Aorta (tissue), 5 donors: ENCODE results near the gene CKMT2. TPM values are rescaled to one million over a fixed set of nuclear protein-coding genes. Genes with fewer than 3 reads are reported as not detected.

Source experiments
- ATAC-seq: fragments of 200-7000 bp; cut with Tn5 transposase; one replicate; pipeline ENCODE4 v1.9.1; 2022; ENCODE audit warnings: moderate library complexity; ENCODE audit not compliant: low FRiP score
- DNase-seq, 2 donors: peaks; one replicate each; pipeline ENCODE4 v3.0.0-alpha.2; 2020
- H3K27ac ChIP-seq, 2 donors: one replicate each; pipeline ENCODE4 v1.5.1; 2013; ENCODE audit warnings: low read length in 2 of 2, mild to moderate bottlenecking in 2 of 2, moderate library complexity in 2 of 2, control low read depth in 1 of 2, inconsistent platforms in 1 of 2, low read depth in 1 of 2
- H3K27me3 ChIP-seq, 2 donors: one replicate each; pipeline ENCODE4 v1.6.1; 2013; ENCODE audit warnings: control low read depth in 1 of 2, low read length in 1 of 2, mild to moderate bottlenecking in 1 of 2, moderate library complexity in 1 of 2; ENCODE audit not compliant: insufficient read depth in 2 of 2, control insufficient read depth in 1 of 2
- H3K36me3 ChIP-seq, 2 donors: one replicate each; pipeline ENCODE4 v1.6.1; 2013; ENCODE audit warnings: control low read depth in 1 of 2, low read length in 1 of 2, mild to moderate bottlenecking in 1 of 2; ENCODE audit not compliant: insufficient read depth in 2 of 2, control insufficient read depth in 1 of 2
- H3K4me1 ChIP-seq, 2 donors: one replicate each; pipeline ENCODE4 v1.6.1; 2013; ENCODE audit warnings: low read length in 2 of 2, control low read depth in 1 of 2, mild to moderate bottlenecking in 1 of 2, moderate library complexity in 1 of 2; ENCODE audit not compliant: insufficient read depth in 2 of 2, control insufficient read depth in 1 of 2
- H3K4me3 ChIP-seq, 2 donors: one replicate each; pipeline ENCODE4 v1.5.1; 2013; ENCODE audit warnings: low read length in 2 of 2, control low read depth in 1 of 2, mild to moderate bottlenecking in 1 of 2
- H3K9me3 ChIP-seq: one replicate; pipeline ENCODE4 v1.6.1; 2013; ENCODE audit warnings: mild to moderate bottlenecking, low read length; ENCODE audit not compliant: control insufficient read depth
- WGBS, 2 donors: extraction: QIAGEN DNeasy Blood & Tissue Kit; methylation state at CpG; one replicate each; pipeline ENCODE4 v1.1.7; 2013; 5-methylcytosine and 5-hydroxymethylcytosine counted together
- intact Hi-C, 2 donors: fragments of 100-400 bp; cut with DNase I; formaldehyde crosslinking; loops; one replicate each; pipeline versions ENCODE4 v1.14.2 to v1.15.0; 2022
- polyA plus RNA-seq, 2 donors: library from polyadenylated mRNA; stranded (reverse); fragments of 200-250 nt; gene quantifications; one replicate each; pipeline ENCODE4 v1.2.3, GENCODE V29; 2013
- total RNA-seq, 2 donors: library from RNA; stranded (reverse); fragmentation: NEBNext Ultra II Directional; extraction: Animal tissue kit (Norgen Biotek cat#: 25700); gene quantifications; one replicate each; pipeline ENCODE4 v1.2.1, GENCODE V29; 2021
- donor health status: healthy with polysubstance abuse.
- donor health status: Bipolar disorder and iron deficiency.
- donor health status: DM: no; HTN: no; CAD: no.
- donor health status: DM: no; HTN: no; CAD: no.
- donor health status: DM: yes; HTN: yes; CAD: no.

Gene CKMT2
- total and polyA plus RNA-seq, 4 donors: 5.4 to 29.3 (median 14.9) TPM

GRCh38 chr5:81209869-81210493 lies 23.1 kb upstream of the CKMT2 start:
- no peaks in the 10 kb centered on the region for H3K9me3 ChIP-seq
- DNase-seq (no peak), ATAC-seq (no peak)
- no peaks in the 10 kb centered on the region for H3K4me1 ChIP-seq
- H3K27me3 ChIP-seq: no peaks in the 10 kb centered on the region
- H3K4me3 ChIP-seq: no peak overlapping the region
- no peak overlapping the region for H3K27ac ChIP-seq
- no peaks in the 10 kb centered on the region for H3K36me3 ChIP-seq
- intact Hi-C loops: no loop called here
- 95 to 96% methylated on average over 11 of the region's 11 CpGs for WGBS, 2 donors

- Histone ChIP-seq H3K36me3 (no peaks in the 10 kb centered on the region), H3K27ac (no peak overlapping the region), H3K27me3 (no peaks in the 10 kb centered on the region), H3K4me3 (no peak overlapping the region), H3K9me3 (no peaks in the 10 kb centered on the region), H3K4me1 (no peaks in the 10 kb centered on the region)
- 90 to 93% methylated on average over 11 of the region's 11 CpGs for WGBS, 2 donors
- DNase-seq (no peak), ATAC-seq (no peak)
- intact Hi-C loops: no loop called here
Measured at GRCh38 chr5:81212211-81212751, 20.8 kb upstream of the CKMT2 start.

DNA sequence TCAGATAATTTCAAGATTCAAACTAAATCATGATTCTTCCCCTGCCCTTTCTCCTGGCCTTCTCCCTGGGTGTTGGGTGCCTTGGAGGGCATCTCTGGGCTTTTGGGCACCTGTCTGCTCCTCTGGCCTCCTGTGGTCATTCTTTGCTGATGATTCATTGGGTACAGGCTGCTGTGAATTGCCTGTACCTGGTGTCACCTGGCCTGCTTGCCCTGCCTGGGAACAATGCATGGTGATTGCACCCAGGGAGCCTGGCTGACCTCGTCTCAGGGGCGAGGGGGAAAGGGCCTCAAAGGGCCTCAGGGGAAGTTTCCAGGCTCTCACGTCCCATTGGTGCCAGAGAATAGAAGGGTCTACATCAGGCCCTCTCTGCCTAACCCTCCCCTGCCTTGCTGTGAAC lies 20.1 kb upstream of the CKMT2 start:
- H3K4me3 ChIP-seq: no peak overlapping the region
- no peak for DNase-seq
- H3K4me1 ChIP-seq: no peaks in the 10 kb centered on the region
- WGBS, 2 donors: 86 to 90% methylated on average over 3 of the region's 3 CpGs
- H3K36me3 ChIP-seq: no peaks in the 10 kb centered on the region
- H3K27me3 ChIP-seq: no peaks in the 10 kb centered on the region
- no peak overlapping the region for H3K27ac ChIP-seq
- H3K9me3 ChIP-seq: no peaks in the 10 kb centered on the region
- intact Hi-C loops: no loop called here
- ATAC-seq: no peak

DNA sequence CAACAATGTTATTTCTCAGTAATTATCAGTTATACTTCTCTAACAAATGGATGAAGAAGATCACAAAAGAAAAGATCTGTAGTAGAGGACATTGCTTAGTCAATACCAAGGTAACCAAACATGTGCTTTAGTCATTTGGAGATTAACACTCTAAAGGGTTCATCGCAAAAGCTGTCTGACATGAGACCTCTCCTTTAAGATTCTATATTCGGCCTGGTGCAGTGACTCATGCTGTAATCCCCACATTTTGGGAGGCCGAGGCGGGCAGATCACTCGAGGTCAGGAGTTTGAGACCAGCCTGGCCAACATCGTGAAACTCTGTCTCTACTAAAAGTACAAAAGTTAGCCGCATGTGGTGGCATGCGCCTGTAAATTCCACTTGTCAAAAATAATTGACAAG lies 18.3 kb upstream of the CKMT2 start:
- H3K9me3 ChIP-seq: no peaks in the 10 kb centered on the region
- no peak overlapping the region for H3K27ac ChIP-seq
- H3K36me3 ChIP-seq: no peaks in the 10 kb centered on the region
- intact Hi-C loops: no loop called here
- DNase-seq (no peak), ATAC-seq (no peak)
- H3K4me1 ChIP-seq: no peaks in the 10 kb centered on the region
- WGBS, 2 donors: 80 to 81% methylated on average over 8 of the region's 8 CpGs
- H3K27me3 ChIP-seq: no peaks in the 10 kb centered on the region
- no peak overlapping the region for H3K4me3 ChIP-seq

- no peaks in the 10 kb centered on the region for H3K27me3 ChIP-seq
- intact Hi-C loops: no loop called here
- DNase-seq (no peak), ATAC-seq (no peak)
- WGBS, 2 donors: 62 to 64% methylated on average over 3 of the region's 3 CpGs
- H3K27ac ChIP-seq: no peak overlapping the region
- H3K36me3 ChIP-seq: no peaks in the 10 kb centered on the region
- no peak overlapping the region for H3K4me3 ChIP-seq
- H3K9me3 ChIP-seq: no peaks in the 10 kb centered on the region
- H3K4me1 ChIP-seq: no peaks in the 10 kb centered on the region
Measured at GRCh38 chr5:81216152-81216551, 17.0 kb upstream of the CKMT2 start.

- H3K4me3 ChIP-seq: no peak overlapping the region
- no peaks in the 10 kb centered on the region for H3K36me3 ChIP-seq
- DNase-seq (no peak), ATAC-seq (no peak)
- H3K4me1 ChIP-seq: no peaks in the 10 kb centered on the region
- intact Hi-C loops: no loop called here
- no peaks in the 10 kb centered on the region for H3K9me3 ChIP-seq
- WGBS, 2 donors: 97 to 98% methylated on average over 3 of the region's 3 CpGs
- H3K27me3 ChIP-seq: no peaks in the 10 kb centered on the region
- H3K27ac ChIP-seq: no peak overlapping the region
Measured at GRCh38 chr5:81219389-81219788, 13.7 kb upstream of the CKMT2 start.

DNA sequence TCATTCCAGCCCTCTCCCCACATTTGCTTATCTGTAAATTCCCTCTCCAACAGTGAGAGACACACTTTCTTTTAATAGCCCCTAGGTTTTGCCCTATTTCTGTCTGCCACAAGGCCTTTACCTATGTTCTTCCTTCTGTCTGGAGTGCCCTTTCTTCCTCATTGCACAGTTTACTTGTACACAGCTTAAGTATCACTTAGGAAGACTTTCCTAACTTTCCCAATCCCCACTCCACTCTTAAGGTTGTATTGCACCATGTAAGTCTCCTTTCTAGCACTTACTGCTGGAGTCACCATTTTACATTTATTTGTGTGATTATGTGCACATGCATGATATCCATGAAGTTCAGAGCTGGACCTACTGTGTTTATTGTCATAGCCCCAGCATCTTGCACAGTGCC lies 10.8 kb upstream of the CKMT2 start:
- intact Hi-C loops: no loop called here
- ATAC-seq: no peak
- no peak for DNase-seq
- Histone ChIP-seq H3K4me1 (no peaks in the 10 kb centered on the region), H3K9me3 (no peaks in the 10 kb centered on the region), H3K4me3 (no peak overlapping the region), H3K27me3 (no peaks in the 10 kb centered on the region), H3K36me3 (no peaks in the 10 kb centered on the region), H3K27ac (no peak overlapping the region)

- no peaks in the 10 kb centered on the region for H3K4me1 ChIP-seq
- WGBS, 2 donors: 91 to 94% methylated on average over 8 of the region's 8 CpGs
- H3K27ac ChIP-seq: no peak overlapping the region
- no peaks in the 10 kb centered on the region for H3K36me3 ChIP-seq
- no peaks in the 10 kb centered on the region for H3K27me3 ChIP-seq
- ATAC-seq: no peak
- H3K9me3 ChIP-seq: no peaks in the 10 kb centered on the region
- intact Hi-C loops: no loop called here
- no peak for DNase-seq
- H3K4me3 ChIP-seq: no peak overlapping the region
Measured at GRCh38 chr5:81225463-81225862, 7.7 kb upstream of the CKMT2 start.

GRCh38 chr5:81226286-81226685 lies 6.8 kb upstream of the CKMT2 start:
- intact Hi-C loops: no loop called here
- no peak for ATAC-seq
- Histone ChIP-seq H3K27me3 (no peaks in the 10 kb centered on the region), H3K4me3 (no peak overlapping the region), H3K36me3 (no peaks in the 10 kb centered on the region), H3K9me3 (no peaks in the 10 kb centered on the region), H3K27ac (no peak overlapping the region), H3K4me1 (no peaks in the 10 kb centered on the region)
- DNase-seq: no peak
- 77 to 90% methylated on average over 2 of the region's 2 CpGs for WGBS, 2 donors
